Naive thymus-derived CD4-positive, alpha-beta T cell (primary cell): ENCODE data around the gene SF3B4. TPM values are rescaled to one million over a fixed set of nuclear protein-coding genes. Genes with fewer than 3 reads are reported as not detected.
A peak's percentile ranks its signal among the peaks of the same experiment; 100 is the strongest.

ENCODE experiments used
- ATAC-seq: fragments of 150-1000 bp; cut with Tn5 transposase; 2 replicates; pipeline ENCODE4 v1.10.0; 2021; ENCODE audit warnings: mild to moderate bottlenecking, moderate library complexity
- CTCF ChIA-PET: fragments of 350-600 bp; sonication (Branson Sonifier 250); formaldehyde crosslinking; loops from one replicate; lab custom pipeline; 2021; ENCODE audit warnings: antibody characterized with exemption; lab: Charles Lee
- POLR2A ChIA-PET: fragments of 350-600 bp; sonication (Branson Sonifier 250); formaldehyde crosslinking; loops from one replicate; lab custom pipeline; 2021; ENCODE audit warnings: antibody characterized with exemption, inconsistent platforms; lab: Charles Lee
- DNase-seq, 9 donors: peaks; one replicate each; pipeline versions ENCODE4 v3.0.0 to v3.0.0-alpha.2; 2020 to 2022; ENCODE audit warnings: mixed read lengths in 1 of 9
- H3K27ac ChIP-seq: one replicate; pipeline ENCODE4 v1.7.0; 2013; ENCODE audit warnings: mild to moderate bottlenecking, low read depth, low read length, moderate library complexity
- H3K27me3 ChIP-seq, 2 donors: one replicate each; pipeline ENCODE4 v1.7.0; 2013; ENCODE audit warnings: low read length in 2 of 2, mild to moderate bottlenecking in 2 of 2, moderate library complexity in 2 of 2; ENCODE audit not compliant: control insufficient read depth in 2 of 2, insufficient read depth in 2 of 2
- H3K36me3 ChIP-seq, 3 experiments: 1 replicate in 2 of 3; 2 replicates in 1 of 3; pipeline ENCODE4 v1.7.0; 2013; ENCODE audit warnings: low read length in 3 of 3, mild to moderate bottlenecking in 3 of 3, moderate library complexity in 1 of 3; ENCODE audit not compliant: insufficient read depth in 3 of 3, control insufficient read depth in 2 of 3
- H3K4me1 ChIP-seq, 2 donors: one replicate each; pipeline ENCODE4 v1.7.0; 2013; ENCODE audit warnings: low read length in 2 of 2, mild to moderate bottlenecking in 2 of 2, moderate library complexity in 1 of 2; ENCODE audit not compliant: control insufficient read depth in 2 of 2, insufficient read depth in 2 of 2
- H3K4me3 ChIP-seq: 2 replicates; pipeline ENCODE4 v1.7.0; 2013; ENCODE audit warnings: mild to moderate bottlenecking, low read length
- H3K9me3 ChIP-seq, 3 experiments: 1 replicate in 2 of 3; 2 replicates in 1 of 3; pipeline ENCODE4 v1.7.0; 2013; ENCODE audit warnings: low read length in 3 of 3; ENCODE audit not compliant: control insufficient read depth in 2 of 3
- H3K27ac Mint-ChIP-seq, 9 donors: one replicate each; pipeline ENCODE4 v1.8.0; 2020 to 2022; ENCODE audit warnings: mixed read lengths in 9 of 9, mild to moderate bottlenecking in 8 of 9, moderate library complexity in 5 of 9, inconsistent platforms in 2 of 9
- H3K27me3 Mint-ChIP-seq, 5 donors: one replicate each; pipeline ENCODE4 v1.8.0; 2021 to 2022; ENCODE audit warnings: mixed read lengths in 5 of 5, mild to moderate bottlenecking in 1 of 5
- H3K36me3 Mint-ChIP-seq, 5 donors: one replicate each; pipeline ENCODE4 v1.8.0; 2020 to 2022; ENCODE audit warnings: mixed read lengths in 5 of 5, mild to moderate bottlenecking in 3 of 5, inconsistent platforms in 1 of 5
- H3K4me1 Mint-ChIP-seq, 7 donors: one replicate each; pipeline ENCODE4 v1.8.0; 2020 to 2022; ENCODE audit warnings: mixed read lengths in 7 of 7, mild to moderate bottlenecking in 3 of 7, inconsistent platforms in 1 of 7
- H3K4me3 Mint-ChIP-seq, 10 donors: one replicate each; pipeline ENCODE4 v1.8.0; 2020 to 2022; ENCODE audit warnings: mild to moderate bottlenecking in 10 of 10, mixed read lengths in 10 of 10, moderate library complexity in 6 of 10, inconsistent platforms in 2 of 10
- H3K9me3 Mint-ChIP-seq, 11 donors: one replicate each; pipeline ENCODE4 v1.8.0; 2020 to 2022; ENCODE audit warnings: mixed read lengths in 11 of 11, mild to moderate bottlenecking in 4 of 11, inconsistent platforms in 1 of 11, moderate library complexity in 1 of 11
- intact Hi-C, 2 donors: fragments of 100-400 bp; cut with micrococcal nuclease; formaldehyde crosslinking; loops; one replicate each; pipeline ENCODE4 v1.15.1; 2023
- polyA plus RNA-seq, 2 donors: library from polyadenylated mRNA; unstranded; fragments of 300-500 nt; fragmentation: Illumina TruSeq; gene quantifications; one replicate each; pipeline ENCODE4 v1.2.3, GENCODE V29; 2021
- total RNA-seq, 6 experiments: library from RNA in 5 of 6; stranded (reverse) in 5 of 6; gene quantifications; 1 replicate in 5 of 6; 2 replicates in 1 of 6; pipeline ENCODE4 v1.2.3 and lab custom pipeline; 2021 to 2026

SF3B4 gene
- total and polyA plus RNA-seq, 7 experiments from 2014 or later, result 39.0 to 114 (median 46.5) TPM

- Mint-ChIP-seq H3K4me3 (peak overlapping the region in 1 of 10 donors; percentile 45), H3K27ac (peak overlapping the region in 1 of 9 donors; percentile 14)
- CTCF ChIA-PET, result no interaction called here
These were observed 4.0 kb downstream of the SF3B4 start for GRCh38 chr1:149923626-149924025.

DNA sequence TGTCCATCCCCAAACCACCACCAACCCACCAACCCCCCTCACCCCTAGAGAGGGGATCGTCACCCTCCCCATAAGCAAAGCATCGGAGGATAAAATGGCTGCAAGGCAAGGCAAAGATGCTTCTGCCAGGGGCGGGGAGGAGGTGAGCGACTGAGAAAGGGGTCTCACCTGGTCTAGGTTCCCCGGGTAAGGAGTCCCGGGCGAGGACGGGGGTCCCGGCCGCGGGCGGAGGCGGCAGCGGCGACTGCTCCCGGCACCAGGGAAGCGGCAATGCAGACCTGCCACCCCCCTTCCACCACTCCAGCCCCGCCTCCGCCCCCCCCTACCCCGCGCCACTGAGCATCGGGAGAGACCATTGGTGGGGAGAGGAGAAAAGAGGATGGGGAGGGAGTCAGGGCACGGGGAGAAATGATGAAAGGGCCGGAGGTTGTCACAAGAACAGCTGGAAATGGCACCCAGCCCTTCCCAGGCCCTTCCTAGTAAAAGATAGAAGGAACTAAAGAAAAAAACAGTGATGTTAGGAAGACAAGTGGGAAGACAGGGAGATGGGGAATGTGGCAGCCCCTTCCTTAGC, 9.9 kb downstream of the SF3B4 start, which contains the start of gene SV2A:
Gene SV2A, minus strand, starts transcription at position 274 of the 574 bp plus-strand sequence. CDS start 4,004 bp downstream, outside the sequence.
- H3K9me3 ChIP-seq, result no peaks in the 10 kb centered on the region
- H3K27me3 ChIP-seq, result no peaks in the 10 kb centered on the region
- ChIA-PET POLR2A (interaction anchor here (0.6 to 1.9 kb wide), 2 partner anchors 10 to 20 kb away, joined by 4 read pairs; partner anchors contain the start of gene SF3B4), CTCF (no interaction called here)
- H3K4me3 ChIP-seq, result peak within 1 kb of the TSS; percentile 81
- peaks cover 0 to 4% (median 0%) of the 10 kb centered on the region in 3 experiments for H3K36me3 ChIP-seq
- peaks cover 7 to 33% of the 10 kb centered on the region in 2 donors for H3K4me1 ChIP-seq
- H3K27ac Mint-ChIP-seq, result peak within 1 kb of the TSS in 8 of 9 donors; percentile 26 to 91 (median 70)
- no peaks in the 10 kb centered on the region for H3K27me3 Mint-ChIP-seq
- peak within 1 kb of the TSS; percentile 68 to 97 (median 88) for H3K4me3 Mint-ChIP-seq
- H3K27ac ChIP-seq, result peak within 1 kb of the TSS; percentile 36
- peak in 8 of 9 donors; percentile 5 to 57 (median 20) for DNase-seq
- ATAC-seq, result peak; percentile 80
- intact Hi-C loops, result loop anchor here (1.0 to 5.0 kb wide), 4 partner anchors 10 to 135 kb away; partner anchors contain the start of genes BOLA1 (in 2 of the 2) and SF3B4 (in 1 of the 2)
- peaks cover 22 to 57% (median 47%) of the 10 kb centered on the region in 7 donors for H3K4me1 Mint-ChIP-seq
- peaks cover 0 to 13% (median 11%) of the 10 kb centered on the region in 5 donors for H3K36me3 Mint-ChIP-seq
- no peaks in the 10 kb centered on the region for H3K9me3 Mint-ChIP-seq

More at GRCh38 chr1:149923626-149924025, 4.0 kb downstream of the SF3B4 start:
- Histone ChIP-seq H3K36me3 (peaks cover 28 to 47% (median 34%) of the 10 kb centered on the region in 3 experiments), H3K4me1 (peaks cover 17 to 28% of the 10 kb centered on the region in 2 donors), H3K9me3 (no peaks in the 10 kb centered on the region), H3K27me3 (no peaks in the 10 kb centered on the region), H3K27ac (no peak overlapping the region), H3K4me3 (no peak overlapping the region)
- Mint-ChIP-seq H3K4me1 (peaks cover 34 to 56% (median 42%) of the 10 kb centered on the region in 7 donors), H3K36me3 (peaks cover 24 to 48% (median 39%) of the 10 kb centered on the region in 5 donors), H3K27me3 (no peaks in the 10 kb centered on the region), H3K9me3 (peaks cover 0 to 1% (median 0%) of the 10 kb centered on the region in 11 donors)
- intact Hi-C loops, result no loop called here
- DNase-seq (no peak), ATAC-seq (no peak)
- POLR2A ChIA-PET, result interaction anchor here (0.9 to 3.1 kb wide), 2 partner anchors 10 to 35 kb away, joined by 3 to 29 read pairs; a partner anchor contains a TSS

- H3K27ac ChIP-seq, result peak overlapping the region; percentile 36
- intact Hi-C loops, result loop anchor here (1.0 to 5.0 kb wide), 4 partner anchors 10 to 135 kb away; partner anchors contain the start of genes BOLA1 (in 2 of the 2) and SF3B4 (in 1 of the 2)
- peaks cover 7 to 33% of the 10 kb centered on the region in 2 donors for H3K4me1 ChIP-seq
- peak overlapping the region; percentile 81 for H3K4me3 ChIP-seq
- Mint-ChIP-seq H3K27ac (peak overlapping the region in 6 of 9 donors; percentile 14 to 86 (median 66)), H3K4me3 (peak overlapping the region; percentile 68 to 97 (median 88)), H3K27me3 (no peaks in the 10 kb centered on the region), H3K36me3 (peaks cover 0 to 14% (median 5%) of the 10 kb centered on the region in 5 donors), H3K9me3 (no peaks in the 10 kb centered on the region), H3K4me1 (peaks cover 22 to 60% (median 47%) of the 10 kb centered on the region in 7 donors)
- H3K9me3 ChIP-seq, result no peaks in the 10 kb centered on the region
- ATAC-seq (peak; percentile 6), DNase-seq (no peak)
- no peaks in the 10 kb centered on the region for H3K36me3 ChIP-seq
- CTCF ChIA-PET, result no interaction called here
- H3K27me3 ChIP-seq, result no peaks in the 10 kb centered on the region
- POLR2A ChIA-PET, result interaction anchor here (1.7 to 3.9 kb wide), 2 partner anchors 17 to 30 kb away, joined by 7 to 47 read pairs; partner anchors contain the start of gene BOLA1
These were observed 10.7 kb downstream of the SF3B4 start for GRCh38 chr1:149916898-149917252.

DNA sequence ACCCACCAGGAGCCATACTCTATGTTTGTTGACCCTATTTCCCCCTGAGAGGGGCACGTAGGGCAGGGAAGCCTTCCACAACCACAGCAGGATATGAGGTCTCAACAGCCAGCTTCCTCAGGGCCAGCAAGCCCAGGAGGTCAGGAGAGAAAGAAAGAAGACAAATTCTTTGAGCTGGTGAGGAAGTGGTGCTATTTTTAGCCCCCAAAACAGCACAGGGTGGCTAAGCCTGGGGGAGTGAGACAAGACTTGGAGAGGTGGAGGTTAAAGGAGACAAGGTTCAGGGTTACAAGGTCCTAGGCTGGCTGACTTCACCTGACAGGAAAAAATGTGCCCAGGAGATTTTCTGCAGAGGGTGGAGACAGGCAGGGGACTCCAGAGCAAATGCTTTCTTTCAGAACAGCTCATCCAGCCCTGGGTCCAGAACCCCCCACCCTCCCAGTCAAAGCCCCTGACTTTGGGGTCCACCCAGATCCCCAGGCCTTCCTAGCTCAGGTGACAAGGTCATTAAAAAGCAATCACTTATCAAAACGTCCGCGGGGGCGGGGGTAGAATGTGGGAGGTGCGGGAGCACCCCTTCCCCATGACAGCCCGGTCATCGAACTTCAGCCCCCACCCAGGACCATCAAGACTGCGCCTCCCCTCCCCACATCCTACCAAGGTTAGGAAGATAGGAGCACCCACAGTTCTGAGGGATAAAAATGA, 11.3 kb downstream of the SF3B4 start:
- H3K9me3 ChIP-seq, result no peaks in the 10 kb centered on the region
- ChIA-PET POLR2A (interaction anchor here (0.6 to 3.9 kb wide), 3 partner anchors 16 to 71 kb away, joined by 5 to 47 read pairs (median 7); partner anchors contain the start of gene BOLA1), CTCF (no interaction called here)
- peak overlapping the region; percentile 36 for H3K27ac ChIP-seq
- peak overlapping the region; percentile 81 for H3K4me3 ChIP-seq
- ATAC-seq, result peak; percentile 16
- intact Hi-C loops, result loop anchor here in 1 of 2 donors (5.0 kb wide), 1 partner anchor 136 kb away; no protein-coding TSS in a partner anchor
- no peaks in the 10 kb centered on the region for H3K27me3 ChIP-seq
- Mint-ChIP-seq H3K36me3 (peaks cover 0 to 15% (median 0%) of the 10 kb centered on the region in 5 donors), H3K27me3 (no peaks in the 10 kb centered on the region), H3K4me1 (peaks cover 22 to 64% (median 47%) of the 10 kb centered on the region in 7 donors), H3K9me3 (no peaks in the 10 kb centered on the region), H3K4me3 (peak overlapping the region; percentile 68 to 97 (median 88)), H3K27ac (peak overlapping the region; percentile 33 to 86 (median 64))
- no peak for DNase-seq
- H3K36me3 ChIP-seq, result no peaks in the 10 kb centered on the region
- H3K4me1 ChIP-seq, result peaks cover 7 to 33% of the 10 kb centered on the region in 2 donors

DNA sequence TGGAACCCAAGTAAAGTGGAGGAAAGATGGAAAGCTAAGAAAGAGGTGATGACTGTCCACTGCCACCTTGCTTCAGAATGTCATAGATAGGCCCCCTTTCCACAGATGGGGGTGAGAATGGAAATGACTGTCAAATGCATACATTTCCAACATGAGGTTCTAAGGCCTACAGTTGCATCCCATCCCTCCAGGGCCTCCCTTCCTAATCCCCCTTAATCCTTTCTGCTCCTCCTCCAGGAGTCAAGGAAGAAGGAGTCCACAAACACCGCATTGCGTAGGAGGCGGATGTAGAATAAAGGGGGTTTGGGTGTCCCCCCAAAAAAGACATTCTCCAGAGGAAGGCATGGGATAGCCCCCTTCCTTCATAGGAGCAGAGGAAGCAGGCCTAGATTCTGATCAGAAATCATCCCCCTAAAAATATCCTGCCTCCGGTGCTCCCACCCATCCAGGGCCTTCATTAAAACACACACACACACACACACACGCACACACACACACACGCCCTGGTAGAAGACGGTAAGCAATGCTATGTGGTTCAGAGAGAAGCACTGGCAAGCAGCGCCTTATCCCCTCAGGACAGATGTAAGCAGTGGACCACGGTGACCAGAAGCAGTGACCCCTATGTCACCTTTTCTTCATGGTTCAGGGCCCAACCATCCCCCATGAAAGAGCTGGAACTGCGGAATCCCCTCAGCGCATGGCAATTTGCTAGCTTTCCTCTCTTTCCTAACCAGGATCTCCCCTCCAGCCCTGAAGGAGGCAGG, 12.0 kb downstream of the SF3B4 start:
- ChIA-PET POLR2A (interaction anchor here (0.6 to 3.9 kb wide), 5 partner anchors 12 to 205 kb away, joined by 4 to 47 read pairs (median 7); partner anchors contain the start of genes BOLA1 and SF3B4), CTCF (no interaction called here)
- Histone ChIP-seq H3K27me3 (no peaks in the 10 kb centered on the region), H3K27ac (no peak overlapping the region), H3K9me3 (no peaks in the 10 kb centered on the region), H3K36me3 (no peaks in the 10 kb centered on the region), H3K4me3 (no peak overlapping the region), H3K4me1 (peaks cover 7 to 33% of the 10 kb centered on the region in 2 donors)
- Mint-ChIP-seq H3K36me3 (peaks cover 0 to 20% (median 6%) of the 10 kb centered on the region in 5 donors), H3K27ac (peak overlapping the region; percentile 33 to 86 (median 63)), H3K9me3 (no peaks in the 10 kb centered on the region), H3K27me3 (no peaks in the 10 kb centered on the region), H3K4me1 (peaks cover 22 to 61% (median 47%) of the 10 kb centered on the region in 7 donors), H3K4me3 (peak overlapping the region in 9 of 10 donors; percentile 68 to 97 (median 88))
- ATAC-seq (no peak), DNase-seq (no peak)
- intact Hi-C loops, result loop anchor here in 1 of 2 donors (5.0 kb wide), 1 partner anchor 137 kb away; no protein-coding TSS in a partner anchor
